Left ventricle myocardium inferior (tissue), 1 donor: ENCODE measurements around the gene IL31RA. TPM values are rescaled to one million over a fixed set of nuclear protein-coding genes. Genes with fewer than 3 reads are reported as not detected.

Experiments
- DNase-seq: peaks from one replicate; pipeline ENCODE4 v3.0.0-alpha.2; 2020
- H3K27ac ChIP-seq: fragments of 200-600 bp; replicated peaks from 2 replicates; pipeline ENCODE4 v1.8.0; 2021
- H3K27me3 ChIP-seq: fragments of 200-600 bp; 2 replicates; pipeline ENCODE4 v1.8.0; 2021; ENCODE audit warnings: low read depth
- H3K36me3 ChIP-seq: fragments of 200-600 bp; 2 replicates; pipeline ENCODE4 v1.8.0; 2021
- H3K4me1 ChIP-seq: fragments of 200-600 bp; 2 replicates; pipeline ENCODE4 v1.8.0; 2021
- H3K4me3 ChIP-seq: fragments of 200-600 bp; 2 replicates; pipeline ENCODE4 v1.8.0; 2021; ENCODE audit warnings: mild to moderate bottlenecking, moderate library complexity
- H3K9me3 ChIP-seq: fragments of 200-600 bp; replicated peaks from 2 replicates; pipeline ENCODE4 v1.8.0; 2021
- CTCF ChIP-seq: fragments of 200-600 bp; IDR thresholded peaks from 2 replicates; pipeline ENCODE4 v1.8.0; 2021; ENCODE audit warnings: antibody characterized with exemption, mild to moderate bottlenecking, borderline replicate concordance
- intact Hi-C: fragments of 100-400 bp; cut with micrococcal nuclease; formaldehyde crosslinking; loops from one replicate; pipeline ENCODE4 v1.11.0; 2022
- total RNA-seq: library from RNA; stranded (reverse); fragmentation: NEBNext Ultra II Directional; extraction: Animal tissue kit (Norgen Biotek cat#: 25700); gene quantifications from one replicate; pipeline ENCODE4 v1.2.1, GENCODE V29; 2021
- donor health status: DM: no; HTN: yes; CAD: no; lungs with severe emphysema.

IL31RA gene
- total RNA-seq, 1 donor from 2014 or later = 0.27 TPM

GRCh38 chr5:55915783-55916182, 64.6 kb downstream of the IL31RA start:
- no peak for DNase-seq
- no peaks in the 10 kb centered on the region for H3K36me3 ChIP-seq
- H3K27me3 ChIP-seq = no peaks in the 10 kb centered on the region
- no peak overlapping the region for H3K4me3 ChIP-seq
- intact Hi-C loops = no loop called here
- H3K4me1 ChIP-seq = no peaks in the 10 kb centered on the region
- H3K9me3 ChIP-seq = no peaks in the 10 kb centered on the region
- H3K27ac ChIP-seq = no peak overlapping the region
- no peak for TF ChIP-seq CTCF

DNA sequence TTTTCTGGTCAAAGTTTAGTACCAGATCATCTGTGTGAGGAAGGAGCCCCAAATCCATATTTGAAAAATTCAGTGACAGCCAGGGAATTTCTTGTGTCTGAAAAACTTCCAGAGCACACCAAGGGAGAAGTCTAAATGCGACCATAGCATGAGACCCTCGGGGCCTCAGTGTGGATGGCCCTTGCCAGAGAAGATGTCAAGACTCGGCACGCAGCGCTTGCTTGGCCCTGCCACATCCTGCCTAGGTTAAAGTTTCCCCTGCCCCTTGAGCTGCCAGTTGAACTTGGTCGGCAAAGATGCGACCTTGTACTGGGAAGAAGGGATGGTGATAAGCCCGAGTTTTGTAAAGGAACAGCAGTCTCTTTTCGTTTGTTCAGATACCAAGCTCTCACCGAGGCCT, 65.8 kb downstream of the IL31RA start:
- intact Hi-C loops = no loop called here
- Histone ChIP-seq H3K9me3 (no peaks in the 10 kb centered on the region), H3K4me3 (no peak overlapping the region), H3K36me3 (no peaks in the 10 kb centered on the region), H3K4me1 (no peaks in the 10 kb centered on the region), H3K27ac (no peak overlapping the region), H3K27me3 (no peaks in the 10 kb centered on the region)
- no peak for DNase-seq
- TF ChIP-seq CTCF = no peak

DNA sequence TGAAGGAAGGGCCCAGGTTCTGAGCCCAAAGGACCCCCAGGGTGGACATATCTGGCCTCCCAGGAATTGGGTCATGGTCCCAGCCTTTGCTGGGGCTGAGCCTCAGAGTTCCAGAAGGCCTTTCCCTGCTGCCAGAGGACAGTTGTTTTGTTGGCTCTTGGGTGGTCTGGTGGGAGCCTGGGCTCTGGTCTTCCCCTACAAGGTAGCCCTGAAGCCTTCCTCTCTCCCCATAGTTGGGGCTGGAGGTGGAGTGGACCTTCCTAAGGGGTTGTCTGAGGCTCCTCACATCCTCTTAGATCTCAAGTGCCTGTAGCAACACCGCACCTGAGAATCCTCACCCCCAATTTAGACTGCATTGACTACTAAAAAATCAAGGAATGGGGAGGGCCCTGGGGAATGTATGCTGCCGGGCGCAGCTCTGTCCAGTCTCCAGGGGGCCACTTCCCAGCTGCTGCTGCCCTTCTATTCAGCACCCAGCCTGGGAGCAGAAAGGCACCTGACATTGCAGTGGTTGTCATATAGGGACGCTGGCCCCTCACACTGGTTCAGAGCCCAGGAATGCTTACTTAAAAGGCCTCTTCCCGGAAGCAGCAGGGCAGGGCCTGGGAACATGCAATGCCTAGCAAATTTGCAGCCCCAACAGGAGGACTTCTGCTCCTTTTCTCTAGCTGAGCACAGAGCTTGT, 66.4 kb downstream of the IL31RA start:
- no peak overlapping the region for H3K4me3 ChIP-seq
- no peak for DNase-seq
- intact Hi-C loops = no loop called here
- no peaks in the 10 kb centered on the region for H3K36me3 ChIP-seq
- H3K9me3 ChIP-seq = no peaks in the 10 kb centered on the region
- no peak overlapping the region for H3K27ac ChIP-seq
- no peak for TF ChIP-seq CTCF
- no peaks in the 10 kb centered on the region for H3K4me1 ChIP-seq
- no peaks in the 10 kb centered on the region for H3K27me3 ChIP-seq

- Histone ChIP-seq H3K4me1 (no peaks in the 10 kb centered on the region), H3K27me3 (no peaks in the 10 kb centered on the region), H3K4me3 (no peak overlapping the region), H3K27ac (no peak overlapping the region), H3K9me3 (no peaks in the 10 kb centered on the region), H3K36me3 (no peaks in the 10 kb centered on the region)
- no peak for DNase-seq
- TF ChIP-seq CTCF = no peak
- intact Hi-C loops = no loop called here
These were observed 67.2 kb downstream of the IL31RA start for GRCh38 chr5:55918087-55919035.

GRCh38 chr5:55919625-55920024, 68.5 kb downstream of the IL31RA start:
- no peak for TF ChIP-seq CTCF
- H3K9me3 ChIP-seq = no peaks in the 10 kb centered on the region
- H3K36me3 ChIP-seq = no peaks in the 10 kb centered on the region
- DNase-seq = no peak
- H3K27ac ChIP-seq = no peak overlapping the region
- H3K27me3 ChIP-seq = no peaks in the 10 kb centered on the region
- H3K4me1 ChIP-seq = peaks cover 6% of the 10 kb centered on the region
- intact Hi-C loops = no loop called here
- H3K4me3 ChIP-seq = no peak overlapping the region
